ENCODE measurements around the gene DLGAP1. TPM values are rescaled to one million over a fixed set of nuclear protein-coding genes. Genes with fewer than 3 reads are reported as not detected.

The DLGAP1 gene
- total RNA-seq, 1 donor from 2014 or later = 0.05 TPM

DNA sequence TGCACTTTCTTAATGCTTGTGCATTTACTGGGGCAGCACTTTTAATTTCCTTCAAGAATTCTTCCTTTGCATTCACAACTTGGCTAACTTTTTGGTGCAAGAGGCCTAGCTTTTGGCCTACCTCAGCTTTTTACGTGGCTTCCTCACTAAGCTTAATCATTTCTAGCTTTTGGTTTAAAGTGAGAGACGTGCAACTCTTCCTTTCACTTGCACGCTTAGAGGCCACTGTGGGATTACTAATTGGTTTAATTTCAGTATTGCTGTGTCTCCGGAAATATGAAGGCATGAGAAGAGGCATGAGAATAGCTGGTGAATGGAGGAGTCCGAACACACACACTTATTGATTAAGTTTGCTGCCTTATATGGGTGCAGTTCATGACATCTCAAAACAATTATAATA is 354.1 kb downstream of the DLGAP1 start:
- intact Hi-C loops (cut with micrococcal nuclease) = no loop called here
- Histone ChIP-seq H3K27me3 (ENCODE audit: low read depth) (peaks cover 8% of the 10 kb centered on the region), H3K27ac (replicated peaks) (no peak overlapping the region), H3K4me3 (no peak overlapping the region), H3K36me3 (no peaks in the 10 kb centered on the region), H3K9me3 (replicated peaks) (peaks cover 8% of the 10 kb centered on the region), H3K4me1 (no peaks in the 10 kb centered on the region)
- DNase-seq = no peak
- TF ChIP-seq, protein P1, sequence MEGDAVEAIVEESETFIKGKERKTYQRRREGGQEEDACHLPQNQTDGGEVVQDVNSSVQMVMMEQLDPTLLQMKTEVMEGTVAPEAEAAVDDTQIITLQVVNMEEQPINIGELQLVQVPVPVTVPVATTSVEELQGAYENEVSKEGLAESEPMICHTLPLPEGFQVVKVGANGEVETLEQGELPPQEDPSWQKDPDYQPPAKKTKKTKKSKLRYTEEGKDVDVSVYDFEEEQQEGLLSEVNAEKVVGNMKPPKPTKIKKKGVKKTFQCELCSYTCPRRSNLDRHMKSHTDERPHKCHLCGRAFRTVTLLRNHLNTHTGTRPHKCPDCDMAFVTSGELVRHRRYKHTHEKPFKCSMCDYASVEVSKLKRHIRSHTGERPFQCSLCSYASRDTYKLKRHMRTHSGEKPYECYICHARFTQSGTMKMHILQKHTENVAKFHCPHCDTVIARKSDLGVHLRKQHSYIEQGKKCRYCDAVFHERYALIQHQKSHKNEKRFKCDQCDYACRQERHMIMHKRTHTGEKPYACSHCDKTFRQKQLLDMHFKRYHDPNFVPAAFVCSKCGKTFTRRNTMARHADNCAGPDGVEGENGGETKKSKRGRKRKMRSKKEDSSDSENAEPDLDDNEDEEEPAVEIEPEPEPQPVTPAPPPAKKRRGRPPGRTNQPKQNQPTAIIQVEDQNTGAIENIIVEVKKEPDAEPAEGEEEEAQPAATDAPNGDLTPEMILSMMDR (IDR thresholded peaks at IDR 0.05; ENCODE audit: borderline replicate concordance) = no peak

DNA sequence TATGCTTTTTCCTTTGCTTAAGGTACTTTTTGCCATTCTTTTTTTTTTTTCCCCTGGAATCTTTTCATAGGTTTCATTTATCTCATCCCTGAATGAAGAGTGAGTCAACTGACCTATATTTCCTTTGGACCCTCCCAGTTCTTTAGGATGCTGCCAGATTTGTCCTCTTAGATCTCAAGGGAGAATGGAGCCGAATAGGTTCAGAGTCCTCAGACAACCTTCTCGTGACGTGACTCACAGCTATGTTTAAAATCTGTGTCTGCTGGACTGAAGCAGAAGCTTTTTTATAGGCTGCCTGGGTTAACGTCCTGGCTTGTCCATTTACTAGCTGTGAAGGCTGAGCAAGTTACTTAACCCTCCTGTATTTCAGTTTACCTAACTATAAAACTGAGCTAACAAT is 358.6 kb downstream of the DLGAP1 start:
- TF ChIP-seq, protein P1 (IDR thresholded peaks at IDR 0.05; ENCODE audit: borderline replicate concordance) = no peak
- Histone ChIP-seq H3K36me3 (no peaks in the 10 kb centered on the region), H3K9me3 (replicated peaks) (peaks cover 8% of the 10 kb centered on the region), H3K27ac (replicated peaks) (no peak overlapping the region), H3K27me3 (ENCODE audit: low read depth) (peaks cover 22% of the 10 kb centered on the region), H3K4me1 (no peaks in the 10 kb centered on the region), H3K4me3 (no peak overlapping the region)
- DNase-seq = no peak
- intact Hi-C loops (cut with micrococcal nuclease) = no loop called here

DNA sequence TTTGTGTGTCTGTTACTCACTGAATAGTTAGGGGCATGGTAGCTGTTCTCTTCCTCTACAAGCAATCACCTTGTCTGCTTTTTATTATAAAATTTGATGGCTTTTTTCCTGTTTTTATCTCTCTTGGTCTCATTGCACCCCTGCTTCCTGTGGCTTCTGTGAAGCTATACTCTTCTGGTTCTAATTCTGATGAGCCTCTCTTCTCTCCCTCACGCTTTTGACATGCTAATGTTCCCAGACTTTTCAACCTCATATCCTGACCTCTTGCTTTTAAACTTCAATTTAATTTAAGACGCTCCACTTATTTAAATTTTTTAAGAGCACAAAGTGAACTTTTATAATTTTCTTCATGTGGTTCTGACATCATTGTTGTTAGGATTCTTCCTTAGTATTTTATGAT is 361.4 kb downstream of the DLGAP1 start:
- TF ChIP-seq, protein P1 (IDR thresholded peaks at IDR 0.05; ENCODE audit: borderline replicate concordance) = no peak
- H3K9me3 ChIP-seq (replicated peaks) = peaks cover 8% of the 10 kb centered on the region
- no peak for DNase-seq
- no peak overlapping the region for H3K4me3 ChIP-seq
- H3K27me3 ChIP-seq (ENCODE audit: low read depth) = peaks cover 22% of the 10 kb centered on the region
- intact Hi-C loops (cut with micrococcal nuclease) = no loop called here
- no peaks in the 10 kb centered on the region for H3K4me1 ChIP-seq
- H3K27ac ChIP-seq (replicated peaks) = no peak overlapping the region
- no peaks in the 10 kb centered on the region for H3K36me3 ChIP-seq

DNA sequence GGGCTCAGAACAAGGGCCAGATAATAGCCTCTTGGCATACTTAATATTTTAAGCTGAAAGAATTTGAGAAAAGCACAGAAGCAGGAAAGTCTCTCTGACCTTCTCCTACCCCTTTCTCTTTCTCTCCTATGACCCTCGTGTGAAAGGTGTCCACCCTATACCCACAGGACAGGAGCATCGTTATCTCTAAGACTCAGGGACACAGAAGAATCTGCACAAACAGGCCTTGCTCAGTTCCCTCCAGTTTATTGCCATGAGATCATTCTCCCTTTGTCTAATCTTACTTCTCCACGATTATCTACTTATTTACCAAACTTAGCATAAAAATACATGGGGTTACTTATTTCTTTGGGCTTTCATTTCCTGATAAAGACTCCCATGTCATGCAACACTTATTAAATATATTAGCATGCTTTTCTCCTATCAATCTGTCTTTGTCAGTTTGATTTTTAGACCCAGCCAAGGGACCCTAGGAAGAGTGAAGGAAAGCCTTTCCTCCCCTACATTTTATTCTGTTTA is 370.7 kb downstream of the DLGAP1 start:
- Histone ChIP-seq H3K36me3 (no peaks in the 10 kb centered on the region), H3K4me3 (no peak overlapping the region), H3K27ac (replicated peaks) (no peak overlapping the region), H3K27me3 (ENCODE audit: low read depth) (peaks cover 8% of the 10 kb centered on the region), H3K4me1 (no peaks in the 10 kb centered on the region), H3K9me3 (replicated peaks) (peaks cover 14% of the 10 kb centered on the region)
- intact Hi-C loops (cut with micrococcal nuclease) = no loop called here
- DNase-seq = no peak
- TF ChIP-seq, protein P1 (IDR thresholded peaks at IDR 0.05; ENCODE audit: borderline replicate concordance) = no peak

DNA sequence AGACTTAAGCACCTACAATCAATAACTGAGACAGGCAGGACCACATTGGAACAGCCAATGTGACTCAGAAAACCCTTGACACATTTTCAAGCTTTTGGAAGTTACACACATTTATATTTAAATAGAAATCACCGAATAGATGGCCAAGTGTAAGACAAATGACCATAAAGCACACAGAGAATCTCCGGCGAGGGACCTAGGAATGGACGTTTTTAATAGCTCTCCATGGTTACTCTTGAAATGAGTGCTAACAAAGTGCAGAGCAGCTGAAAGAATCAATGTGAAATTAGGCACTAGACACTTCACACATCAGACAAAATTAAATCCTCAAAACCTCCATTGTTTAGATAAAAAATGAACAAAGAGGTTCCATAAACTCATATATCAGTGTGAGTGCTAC is 376.9 kb downstream of the DLGAP1 start:
- TF ChIP-seq, protein P1 (IDR thresholded peaks at IDR 0.05; ENCODE audit: borderline replicate concordance) = no peak
- H3K27ac ChIP-seq (replicated peaks) = no peak overlapping the region
- H3K4me3 ChIP-seq = no peak overlapping the region
- H3K9me3 ChIP-seq (replicated peaks) = no peaks in the 10 kb centered on the region
- H3K27me3 ChIP-seq (ENCODE audit: low read depth) = peaks cover 16% of the 10 kb centered on the region
- DNase-seq = no peak
- intact Hi-C loops (cut with micrococcal nuclease) = no loop called here
- H3K4me1 ChIP-seq = no peaks in the 10 kb centered on the region
- H3K36me3 ChIP-seq = no peaks in the 10 kb centered on the region
